ENCODE data around the gene PLD1.
"Not testable (repeated sequence)": the region's sequence is repeated elsewhere in the genome, so short reads cannot be mapped to it uniquely, and the experiment has no call there.

Gene PLD1, protein sequence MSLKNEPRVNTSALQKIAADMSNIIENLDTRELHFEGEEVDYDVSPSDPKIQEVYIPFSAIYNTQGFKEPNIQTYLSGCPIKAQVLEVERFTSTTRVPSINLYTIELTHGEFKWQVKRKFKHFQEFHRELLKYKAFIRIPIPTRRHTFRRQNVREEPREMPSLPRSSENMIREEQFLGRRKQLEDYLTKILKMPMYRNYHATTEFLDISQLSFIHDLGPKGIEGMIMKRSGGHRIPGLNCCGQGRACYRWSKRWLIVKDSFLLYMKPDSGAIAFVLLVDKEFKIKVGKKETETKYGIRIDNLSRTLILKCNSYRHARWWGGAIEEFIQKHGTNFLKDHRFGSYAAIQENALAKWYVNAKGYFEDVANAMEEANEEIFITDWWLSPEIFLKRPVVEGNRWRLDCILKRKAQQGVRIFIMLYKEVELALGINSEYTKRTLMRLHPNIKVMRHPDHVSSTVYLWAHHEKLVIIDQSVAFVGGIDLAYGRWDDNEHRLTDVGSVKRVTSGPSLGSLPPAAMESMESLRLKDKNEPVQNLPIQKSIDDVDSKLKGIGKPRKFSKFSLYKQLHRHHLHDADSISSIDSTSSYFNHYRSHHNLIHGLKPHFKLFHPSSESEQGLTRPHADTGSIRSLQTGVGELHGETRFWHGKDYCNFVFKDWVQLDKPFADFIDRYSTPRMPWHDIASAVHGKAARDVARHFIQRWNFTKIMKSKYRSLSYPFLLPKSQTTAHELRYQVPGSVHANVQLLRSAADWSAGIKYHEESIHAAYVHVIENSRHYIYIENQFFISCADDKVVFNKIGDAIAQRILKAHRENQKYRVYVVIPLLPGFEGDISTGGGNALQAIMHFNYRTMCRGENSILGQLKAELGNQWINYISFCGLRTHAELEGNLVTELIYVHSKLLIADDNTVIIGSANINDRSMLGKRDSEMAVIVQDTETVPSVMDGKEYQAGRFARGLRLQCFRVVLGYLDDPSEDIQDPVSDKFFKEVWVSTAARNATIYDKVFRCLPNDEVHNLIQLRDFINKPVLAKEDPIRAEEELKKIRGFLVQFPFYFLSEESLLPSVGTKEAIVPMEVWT

DNA sequence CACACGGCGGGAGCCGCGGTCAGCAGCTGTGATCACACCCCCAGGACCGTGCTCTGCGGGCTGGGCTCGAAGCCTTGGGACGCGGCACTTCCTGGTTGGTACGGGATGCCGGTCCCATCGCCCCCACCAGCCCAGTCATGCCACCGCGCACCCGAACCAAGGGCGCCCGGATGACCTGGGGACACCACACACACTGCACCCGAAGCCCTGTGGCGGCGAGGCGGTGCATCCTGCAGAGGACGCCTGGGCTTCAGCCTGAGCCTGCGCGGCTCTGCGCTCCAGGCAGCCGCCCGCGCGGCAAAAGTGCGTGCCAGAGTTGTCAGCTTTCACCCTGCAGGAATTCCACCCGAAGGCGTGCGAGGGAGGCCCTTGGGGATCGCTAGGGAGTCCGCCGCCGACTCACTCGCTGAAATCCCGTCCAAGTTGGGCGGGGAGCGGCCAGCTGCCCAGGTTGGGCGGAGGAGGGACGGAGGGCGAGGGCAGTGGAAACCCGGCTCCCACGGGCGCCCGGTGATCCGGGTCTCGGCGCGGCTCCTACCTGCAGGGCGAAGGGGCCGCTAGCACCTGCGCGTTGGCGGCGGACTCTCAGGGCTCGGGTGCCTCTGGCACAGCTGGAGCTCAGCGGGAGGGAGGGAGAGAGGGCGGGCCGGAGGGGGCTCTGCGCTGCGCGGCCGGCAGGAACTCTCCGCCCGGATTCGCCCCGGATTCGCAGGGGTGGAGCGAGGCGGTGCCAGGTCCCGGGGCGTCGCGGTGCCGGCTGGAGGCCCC lies at the start of gene PLD1:
Gene PLD1 (minus strand): TSS at position 623 of the 768 bp plus-strand sequence. CDS start 72,432 bp downstream, outside the sequence.
- DNase-seq (ENCODE audit: low spot score) = no peak

- not testable (repeated sequence) for DNase-seq (ENCODE audit: low spot score)
These were observed 48.5 kb upstream of the PLD1 start for GRCh38 chr3:171858770-171859169.

DNA sequence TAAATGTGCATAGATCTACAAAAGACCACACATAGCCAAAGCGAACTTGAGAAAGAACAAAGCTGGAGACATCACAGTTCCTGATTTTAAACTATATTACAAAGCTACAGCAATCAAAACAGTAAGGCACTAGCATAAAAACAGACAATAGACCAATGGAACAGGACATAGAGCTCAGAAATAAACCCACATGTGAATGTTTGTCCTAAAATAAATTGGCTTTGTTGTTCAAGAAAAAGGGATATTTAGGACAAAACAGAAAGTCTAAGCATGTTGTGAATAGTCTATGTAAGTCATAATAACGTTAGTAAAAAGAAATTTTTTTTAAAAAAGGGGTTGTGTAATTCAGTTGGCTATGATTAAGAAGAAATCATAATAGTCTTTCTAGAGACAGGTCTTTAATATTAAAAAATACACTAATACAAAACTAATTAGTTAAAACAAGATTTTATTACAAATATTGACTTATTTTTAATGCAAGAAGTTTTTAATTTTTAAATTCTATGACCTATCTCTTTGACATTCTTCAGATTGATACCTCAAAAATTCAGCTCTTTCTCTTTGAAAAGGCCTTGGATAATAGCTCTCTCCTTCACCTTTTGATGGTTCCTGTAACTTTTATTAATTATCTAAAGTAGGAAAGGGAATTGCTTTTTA lies 44.5 kb upstream of the PLD1 start:
- DNase-seq (ENCODE audit: low spot score) = no peak

GRCh38 chr3:171851660-171852058 lies 41.4 kb upstream of the PLD1 start:
- DNase-seq (ENCODE audit: low spot score) = no peak

- no peak for DNase-seq (ENCODE audit: low spot score)
These were observed 40.8 kb upstream of the PLD1 start for GRCh38 chr3:171850960-171851659.

DNA sequence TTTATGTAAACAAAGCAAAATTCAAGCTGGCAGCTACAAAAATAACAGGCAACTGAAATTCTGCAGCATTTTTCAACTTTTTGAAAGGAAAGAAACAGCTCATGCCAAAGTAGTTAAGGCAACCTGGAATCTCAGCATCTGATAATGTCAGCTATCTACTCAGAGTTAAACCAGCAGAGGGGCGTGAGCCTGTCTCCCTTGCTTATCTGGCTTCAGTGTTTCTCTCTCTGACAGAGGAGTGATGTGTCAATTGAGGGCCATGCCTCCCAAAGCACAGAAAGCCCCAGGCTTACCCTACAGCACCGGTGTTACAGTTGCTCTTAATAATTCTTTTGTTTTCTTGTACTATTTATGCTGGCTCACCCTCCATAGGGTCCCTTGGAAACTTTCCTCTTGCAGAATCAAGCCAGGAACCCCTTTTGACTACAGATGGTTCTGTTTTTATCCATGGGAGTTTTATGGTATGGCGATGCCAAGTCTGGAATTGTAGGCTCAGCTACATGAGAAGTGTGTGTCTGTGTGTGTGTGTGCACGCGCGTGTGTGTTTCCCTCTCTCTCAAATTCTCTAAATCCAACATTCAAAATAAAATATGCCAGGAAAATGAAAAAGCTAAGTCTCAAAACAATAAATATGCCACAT lies 40.2 kb upstream of the PLD1 start:
- no peak for DNase-seq (ENCODE audit: low spot score)

- DNase-seq (ENCODE audit: low spot score) = no peak
These were observed 39.5 kb upstream of the PLD1 start for GRCh38 chr3:171849617-171850319.

DNA sequence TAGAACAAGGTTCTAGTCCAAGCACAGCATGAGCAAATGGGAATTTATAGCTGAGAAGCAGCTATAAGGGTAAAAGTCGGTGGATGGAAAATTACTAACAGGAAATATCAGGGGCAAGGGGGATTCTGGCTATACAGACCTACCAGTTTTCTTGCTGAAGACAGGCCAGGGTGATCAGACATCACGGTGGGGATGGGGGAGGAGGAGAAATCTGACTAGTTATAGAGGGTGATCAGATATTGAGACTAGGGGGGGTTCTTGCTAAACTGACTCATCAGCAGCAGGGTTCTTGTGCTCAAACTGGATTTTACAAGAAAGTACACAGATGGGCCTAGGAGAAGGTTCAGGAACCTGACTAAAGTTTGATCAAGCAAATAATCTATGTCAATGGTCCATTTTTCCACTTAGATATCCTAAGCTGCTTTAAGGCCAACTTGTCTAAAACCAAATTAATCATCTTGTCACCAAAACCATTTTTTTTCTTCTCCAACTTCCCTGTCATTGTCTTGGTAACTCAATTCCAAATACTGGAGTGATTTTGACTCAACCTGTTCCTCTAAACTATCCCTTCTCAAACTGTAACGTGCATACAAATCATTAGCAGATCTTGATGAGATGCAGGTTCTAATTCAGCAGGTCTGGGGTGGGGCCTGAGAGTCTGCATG lies 37.4 kb upstream of the PLD1 start:
- DNase-seq (ENCODE audit: low spot score) = no peak

DNA sequence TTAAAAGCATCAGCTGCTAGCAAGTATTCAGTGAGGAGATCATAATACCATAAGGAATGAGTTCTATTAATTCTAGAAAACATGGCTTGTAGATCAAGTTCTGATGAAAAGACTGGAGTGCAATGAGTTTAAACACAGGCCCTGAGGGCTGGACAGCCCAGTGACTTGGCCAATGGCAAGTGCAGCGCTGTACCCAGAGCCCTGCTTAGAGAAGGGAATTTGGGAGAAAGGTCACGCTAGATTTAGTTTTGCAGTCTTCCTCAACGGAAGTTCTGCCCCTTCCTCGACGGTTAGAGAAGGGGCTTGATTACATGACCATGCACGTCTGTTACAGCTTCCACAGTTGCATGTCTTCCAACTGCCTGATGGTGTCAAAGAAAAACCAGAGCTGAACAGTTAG lies 36.9 kb upstream of the PLD1 start:
- no peak for DNase-seq (ENCODE audit: low spot score)

- DNase-seq (ENCODE audit: low spot score) = no peak
These were observed 36.3 kb upstream of the PLD1 start for GRCh38 chr3:171846597-171846996.

DNA sequence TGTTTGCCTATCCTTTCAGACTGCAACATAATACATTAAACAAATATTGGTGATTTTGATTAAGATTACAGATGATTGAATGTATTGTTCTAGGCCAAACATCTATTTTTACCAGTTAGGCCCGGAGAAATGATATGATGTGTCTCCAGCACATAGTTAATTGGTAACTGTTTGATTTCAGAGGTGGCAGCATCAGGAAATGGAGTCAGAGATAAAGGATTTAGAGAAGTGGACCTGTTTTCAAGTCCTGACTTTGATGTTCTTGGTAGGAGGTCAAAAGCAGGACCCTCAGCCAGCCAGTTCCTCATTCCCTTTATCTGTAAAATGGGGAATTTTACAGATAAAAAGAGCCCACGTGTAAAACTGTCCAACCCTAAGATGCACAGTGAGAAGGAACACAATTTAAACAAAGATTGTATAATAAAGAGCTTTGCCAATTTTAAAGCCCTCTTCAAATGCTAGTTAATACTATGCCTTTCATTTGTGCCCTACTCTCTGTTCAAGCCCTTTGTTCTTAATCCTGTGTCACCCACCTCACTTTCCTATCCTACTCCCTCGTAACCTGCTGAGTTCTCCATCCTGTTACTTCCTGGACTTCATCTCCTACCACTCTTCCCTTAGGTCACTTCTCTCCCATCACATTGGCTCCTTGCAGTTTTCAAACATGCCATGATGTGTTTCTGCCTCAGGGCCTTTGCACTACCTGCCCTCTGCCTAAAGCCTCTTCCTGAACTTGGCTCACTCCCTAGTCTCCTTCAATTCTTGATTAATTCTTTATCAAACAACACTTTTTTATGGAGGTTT lies 35.4 kb upstream of the PLD1 start:
- no peak for DNase-seq (ENCODE audit: low spot score)

GRCh38 chr3:171844873-171845272 lies 34.6 kb upstream of the PLD1 start:
- DNase-seq (ENCODE audit: low spot score) = no peak

DNA sequence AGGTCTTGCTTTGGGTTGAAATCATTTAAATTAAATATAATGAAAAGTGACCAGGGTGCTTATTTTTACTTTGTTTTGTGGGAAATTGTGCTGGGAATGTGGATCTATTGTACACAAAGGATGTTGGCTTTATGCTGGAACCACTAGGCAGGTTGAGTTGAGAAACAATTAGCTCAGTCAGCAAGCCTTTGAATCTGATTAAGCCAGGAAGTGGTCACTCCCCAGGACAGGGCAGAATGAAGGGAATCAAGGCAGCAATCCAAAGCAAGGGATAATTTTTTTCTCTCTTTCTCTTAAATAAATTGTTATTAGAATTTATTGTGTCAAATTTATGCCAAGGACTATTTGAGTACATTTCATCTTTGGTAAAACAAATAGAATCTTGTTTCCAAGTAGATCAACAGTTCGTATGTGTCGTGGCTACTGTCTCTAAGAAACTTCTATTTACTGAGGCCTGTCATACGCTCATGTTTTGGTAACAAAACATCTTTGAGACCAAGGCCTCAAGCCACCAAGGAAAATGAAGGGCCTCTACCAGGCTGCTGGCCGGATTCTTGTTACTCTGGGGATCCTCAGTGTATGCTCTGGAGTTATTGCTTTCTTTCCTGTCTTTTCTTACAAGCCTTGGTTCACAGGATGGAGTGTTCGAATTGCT lies 32.7 kb upstream of the PLD1 start, which contains the start of gene TMEM212:
Gene TMEM212 (plus strand): TSS at position 486 of the 655 bp plus-strand sequence. CDS start 35 bp downstream, at position 521.
- no peak for DNase-seq (ENCODE audit: low spot score)

- DNase-seq (ENCODE audit: low spot score) = no peak
These were observed 31.3 kb upstream of the PLD1 start for GRCh38 chr3:171841620-171842000.

DNA sequence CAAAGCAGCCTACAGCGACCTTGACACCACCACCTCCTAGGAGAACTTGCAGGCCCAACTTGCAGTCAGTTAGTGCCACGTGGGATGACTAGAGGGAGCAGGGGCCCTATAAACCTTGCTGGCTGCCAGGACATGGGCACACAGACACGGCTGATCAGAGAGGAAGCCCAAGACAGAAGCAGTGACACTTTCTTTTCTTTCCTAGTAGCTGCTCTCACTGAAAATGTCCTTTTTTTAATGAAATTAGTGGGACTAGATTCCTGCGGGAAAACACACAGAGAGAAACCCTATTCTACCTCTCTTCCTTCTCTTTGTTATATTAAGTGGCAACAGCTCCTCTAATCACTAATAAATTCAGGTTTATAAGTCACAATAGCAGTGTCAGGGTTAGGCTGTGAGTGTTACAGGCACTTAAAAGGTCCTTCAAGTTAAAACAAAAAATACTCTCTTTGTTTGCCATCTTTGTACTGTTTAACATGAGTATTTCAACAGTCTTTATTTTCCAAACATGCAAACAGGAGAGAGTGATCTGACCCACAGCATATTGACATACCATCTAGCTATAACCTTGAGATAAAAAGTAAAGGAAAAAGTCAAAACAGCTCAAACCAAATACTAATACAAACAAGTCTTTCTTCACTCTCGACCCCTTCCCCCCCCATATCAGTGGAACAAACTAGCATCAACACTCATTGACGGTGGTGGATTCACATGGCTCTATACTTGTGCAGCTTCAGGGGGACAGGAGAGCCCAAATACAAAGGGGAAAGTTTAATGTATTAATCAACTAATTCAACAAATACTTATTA lies 30.7 kb upstream of the PLD1 start:
- no peak for DNase-seq (ENCODE audit: low spot score)

GRCh38 chr3:171840445-171840810 lies 30.1 kb upstream of the PLD1 start:
- no peak for DNase-seq (ENCODE audit: low spot score)

DNA sequence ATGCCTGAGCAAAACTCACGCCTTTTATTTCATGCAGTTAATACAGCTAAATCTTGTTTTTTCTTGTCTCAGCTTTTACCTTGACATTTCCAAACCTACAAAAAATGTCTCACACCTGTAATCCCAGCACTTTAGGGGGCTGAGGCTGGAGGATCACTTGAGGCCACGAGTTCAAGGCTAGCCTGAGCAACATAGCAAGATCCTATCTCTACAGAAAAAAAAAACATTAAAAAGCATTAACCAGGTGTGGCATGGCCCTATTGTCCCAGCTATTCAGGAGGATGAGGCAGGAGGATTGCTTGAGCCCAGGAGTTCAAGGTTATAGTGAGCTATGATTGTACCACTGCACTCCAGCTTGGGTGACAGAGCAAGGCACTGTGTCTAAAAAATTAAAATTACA lies 29.0 kb upstream of the PLD1 start:
- no peak for DNase-seq (ENCODE audit: low spot score)
